ENCODE measurements around the gene EYS. TPM values are rescaled to one million over a fixed set of nuclear protein-coding genes. Genes with fewer than 3 reads are reported as not detected.

Gene EYS
- total and polyA plus RNA-seq, 2 of the 13 experiments (the other 11 are each of a cell fraction or from before 2014, with no cell fraction given): 0.04 to 0.07 TPM

GRCh38 chr6:65728879-65729479 lies 22.0 kb upstream of the EYS start:
- Histone ChIP-seq H3K27ac (ENCODE audit: extremely low read length, insufficient read depth, low read length) (no peak overlapping the region), H3K4me2 (ENCODE audit: low read depth, low read length) (no peak overlapping the region), H3K27me3 (ENCODE audit: control insufficient read depth in 1 of 2, insufficient read depth in 2 of 2, low read length in 2 of 2) (no peaks in the 10 kb centered on the region), H3K9me3 (ENCODE audit: low read length) (no peaks in the 10 kb centered on the region), H3K9ac (ENCODE audit: insufficient read depth, low read depth, low read length) (no peak overlapping the region), H3K4me1 (ENCODE audit: insufficient read depth, low read length) (no peaks in the 10 kb centered on the region), H2AFZ (ENCODE audit: low read length) (no peak overlapping the region), H4K20me1 (ENCODE audit: insufficient read depth, low read length) (no peaks in the 10 kb centered on the region), H3K36me3 (replicated peaks in 1 of 2; ENCODE audit: control insufficient read depth in 1 of 2, insufficient read depth in 2 of 2, low read length in 2 of 2) (no peaks in the 10 kb centered on the region), H3K4me3 (replicated peaks in 1 of 3; ENCODE audit: insufficient read depth in 1 of 3, low read depth in 2 of 3, low read length in 3 of 3) (no peak overlapping the region), H3K79me2 (ENCODE audit: insufficient read depth, low read length) (no peaks in the 10 kb centered on the region)
- FAIRE-seq (no peak), ATAC-seq (no peak), DNase-seq (ENCODE audit: low spot score) (no peak)
- intact Hi-C loops (cut with micrococcal nuclease; ENCODE audit: unreplicated experiment): no loop called here
- 1% methylated on average over 3 of the region's 3 CpGs for WGBS (ENCODE audit: low lambda C conversion rate)
- CTCF ChIA-PET (ENCODE audit: low intra/inter-chr PET ratio, low total read pairs): no interaction called here
- POLR2A ChIA-PET: no interaction called here
- in situ Hi-C loops (cut with HindIII; ENCODE audit: extremely low pct_ligation_motif_present, low pct_unique_long_range_greater_than_20kb): no loop called here
- BruUV-seq (replicated peaks): no TSS peak
- TF ChIP-seq ZNF616 (CRISPR knock-in tag; IDR thresholded peaks at IDR 0.05; ENCODE audit: low read depth) (no peak), CBX1 (IDR thresholded peaks at IDR 0.05; ENCODE audit: low read depth) (no peak), TMF1 (CRISPR knock-in tag; IDR thresholded peaks at IDR 0.05; ENCODE audit: low read depth) (no peak), HNF4G (IDR thresholded peaks at IDR 0.05; ENCODE audit: borderline replicate concordance, low read depth, low read length) (no peak), HNF4G (CRISPR knock-in tag; IDR thresholded peaks at IDR 0.05; ENCODE audit: borderline replicate concordance, low read depth) (no peak), SIX1 (CRISPR knock-in tag; IDR thresholded peaks at IDR 0.05; ENCODE audit: borderline replicate concordance) (no peak), ZNF891 (CRISPR knock-in tag; IDR thresholded peaks at IDR 0.05) (no peak), NCOR1 (IDR thresholded peaks at IDR 0.05; ENCODE audit: borderline replicate concordance, low read length) (no peak), GZF1 (CRISPR knock-in tag; IDR thresholded peaks at IDR 0.05) (no peak), POGK (CRISPR knock-in tag; conservative IDR thresholded peaks at IDR 0.05) (no peak), ZMYM2 (CRISPR knock-in tag; IDR thresholded peaks at IDR 0.05) (no peak), ZBTB38 (CRISPR knock-in tag; IDR thresholded peaks at IDR 0.05) (no peak), ZNF510 (CRISPR knock-in tag; IDR thresholded peaks at IDR 0.05; ENCODE audit: low read depth) (no peak), IRF1 (CRISPR knock-in tag; IDR thresholded peaks at IDR 0.05; ENCODE audit: low read depth) (no peak), ZKSCAN5 (CRISPR knock-in tag; IDR thresholded peaks at IDR 0.05) (no peak), MNT (IDR thresholded peaks at IDR 0.05) (no peak), ZNF367 (CRISPR knock-in tag; IDR thresholded peaks at IDR 0.05; ENCODE audit: borderline replicate concordance) (no peak)
- TF ChIP-seq, protein P1, sequence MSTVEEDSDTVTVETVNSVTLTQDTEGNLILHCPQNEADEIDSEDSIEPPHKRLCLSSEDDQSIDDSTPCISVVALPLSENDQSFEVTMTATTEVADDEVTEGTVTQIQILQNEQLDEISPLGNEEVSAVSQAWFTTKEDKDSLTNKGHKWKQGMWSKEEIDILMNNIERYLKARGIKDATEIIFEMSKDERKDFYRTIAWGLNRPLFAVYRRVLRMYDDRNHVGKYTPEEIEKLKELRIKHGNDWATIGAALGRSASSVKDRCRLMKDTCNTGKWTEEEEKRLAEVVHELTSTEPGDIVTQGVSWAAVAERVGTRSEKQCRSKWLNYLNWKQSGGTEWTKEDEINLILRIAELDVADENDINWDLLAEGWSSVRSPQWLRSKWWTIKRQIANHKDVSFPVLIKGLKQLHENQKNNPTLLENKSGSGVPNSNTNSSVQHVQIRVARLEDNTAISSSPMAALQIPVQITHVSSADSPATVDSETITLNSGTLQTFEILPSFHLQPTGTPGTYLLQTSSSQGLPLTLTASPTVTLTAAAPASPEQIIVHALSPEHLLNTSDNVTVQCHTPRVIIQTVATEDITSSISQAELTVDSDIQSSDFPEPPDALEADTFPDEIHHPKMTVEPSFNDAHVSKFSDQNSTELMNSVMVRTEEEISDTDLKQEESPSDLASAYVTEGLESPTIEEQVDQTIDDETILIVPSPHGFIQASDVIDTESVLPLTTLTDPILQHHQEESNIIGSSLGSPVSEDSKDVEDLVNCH (CRISPR knock-in tag; IDR thresholded peaks at IDR 0.05): no peak
- TF ChIP-seq, protein P2, sequence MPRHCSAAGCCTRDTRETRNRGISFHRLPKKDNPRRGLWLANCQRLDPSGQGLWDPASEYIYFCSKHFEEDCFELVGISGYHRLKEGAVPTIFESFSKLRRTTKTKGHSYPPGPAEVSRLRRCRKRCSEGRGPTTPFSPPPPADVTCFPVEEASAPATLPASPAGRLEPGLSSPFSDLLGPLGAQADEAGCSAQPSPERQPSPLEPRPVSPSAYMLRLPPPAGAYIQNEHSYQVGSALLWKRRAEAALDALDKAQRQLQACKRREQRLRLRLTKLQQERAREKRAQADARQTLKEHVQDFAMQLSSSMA (CRISPR knock-in tag; IDR thresholded peaks at IDR 0.05): no peak

Measured in HepG2 (cell line).